Measurements from ENCODE around the gene GAPDH. TPM values are rescaled to one million over a fixed set of nuclear protein-coding genes. Genes with fewer than 3 reads are reported as not detected.

GAPDH gene
- polyA plus RNA-seq, 1 of the 3 experiments (the other 2 are of a cell fraction) = 8,077 TPM

DNA sequence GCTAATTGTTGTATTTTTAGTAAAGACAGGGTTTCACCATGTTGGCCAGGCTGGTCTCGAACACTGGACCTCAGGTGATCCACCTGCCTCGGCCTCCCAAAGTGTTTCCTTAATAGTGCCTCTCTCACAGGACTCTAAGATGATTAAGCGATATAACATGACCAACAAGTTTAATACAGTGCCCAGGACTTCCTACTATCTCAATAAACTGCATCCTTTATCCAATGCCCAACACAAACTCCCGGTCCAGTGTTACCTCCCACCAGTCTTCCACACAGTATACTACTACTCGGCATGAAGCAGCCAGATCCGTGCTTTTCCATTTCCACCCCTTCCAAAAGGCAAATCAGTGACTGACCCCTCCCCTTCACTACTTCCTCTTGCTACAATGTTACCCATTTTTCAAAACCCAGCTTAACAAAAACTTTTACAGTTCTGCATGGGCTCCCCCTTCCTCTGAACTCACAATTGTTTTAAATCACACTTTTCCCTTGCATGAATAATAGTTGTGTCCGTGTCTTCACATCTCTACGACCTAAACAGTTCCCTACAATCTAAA is 32.9 kb downstream of the GAPDH start:
- Histone ChIP-seq H4K20me1 (ENCODE audit: insufficient read depth) (no peaks in the 10 kb centered on the region), H3K9me2 (no peaks in the 10 kb centered on the region), H3K4me3 (ENCODE audit: low read depth in 2 of 2, low read length in 1 of 2) (peak overlapping the region; percentile 75), H2AFZ (ENCODE audit: low read depth) (peak overlapping the region; percentile 31; the same call in 1 of the 2 replicates), H3K27me3 (ENCODE audit: insufficient read depth) (no peaks in the 10 kb centered on the region), H3K27ac (ENCODE audit: low read depth in 2 of 2, low read length in 1 of 2) (peak overlapping the region; percentile 60 to 83; a peak in 2 of 4 replicates), H3K4me1 (ENCODE audit: control insufficient read depth in 1 of 2, insufficient read depth in 2 of 2, low read depth in 1 of 2, low read length in 1 of 2) (peaks cover 4 to 8% of the 10 kb centered on the region in 2 experiments; a peak in 2 of 4 replicates), H3K79me2 (ENCODE audit: insufficient read depth) (peaks cover 65% of the 10 kb centered on the region), H3K36me3 (replicated peaks in 1 of 2; ENCODE audit: control insufficient read depth in 1 of 2, insufficient read depth in 2 of 2, low read length in 1 of 2) (peaks cover 54 to 65% of the 10 kb centered on the region in 2 experiments), H3F3A (replicated peaks; ENCODE audit: insufficient read depth) (peaks cover 46% of the 10 kb centered on the region), H3K9me3 (no peaks in the 10 kb centered on the region), H3K4me2 (peak overlapping the region; percentile 95), H3K9ac (peak overlapping the region; percentile 76)
- POLR2A ChIA-PET = interaction anchor here (1.4 to 1.8 kb wide), 4 partner anchors 13 to 157 kb away, joined by 5 to 12 read pairs (median 6); partner anchors contain the start of genes COPS7A and ZNF384
- DNase-seq = no peak
- no peak for TF ChIP-seq YY1 (IDR thresholded peaks at IDR 0.05; ENCODE audit: low read depth)
- no peak for TF ChIP-seq NRF1 (IDR thresholded peaks at IDR 0.05; ENCODE audit: low read depth, low read length)
- WGBS (ENCODE audit: low lambda C conversion rate) = 35% methylated on average over 8 of the region's 8 CpGs
- CTCF ChIA-PET = interaction anchor here (0.7 to 4.9 kb wide), 8 partner anchors 9 to 305 kb away, joined by 3 to 69 read pairs (median 5); partner anchors contain the start of gene SPSB2

DNA sequence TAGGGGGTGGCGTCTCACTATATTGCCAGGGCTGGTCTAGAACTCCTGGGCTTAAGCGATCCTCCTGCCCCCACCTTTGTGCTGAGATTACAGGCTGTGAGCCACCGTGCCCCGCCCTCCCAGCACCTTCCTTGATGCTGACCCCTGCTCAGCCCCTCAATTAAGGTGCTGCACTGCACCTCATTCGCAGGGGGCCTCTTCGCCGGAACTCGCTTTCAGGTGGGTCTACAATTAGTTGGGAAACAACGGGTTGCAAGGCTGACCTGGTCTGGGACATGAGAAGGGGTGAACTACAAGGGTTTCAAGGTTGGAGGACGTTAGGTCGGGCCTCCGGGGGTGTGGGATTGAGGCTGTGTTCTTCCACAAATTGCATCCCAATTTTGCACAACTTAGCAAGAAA is 35.0 kb downstream of the GAPDH start:
- no peak overlapping the region for H3K4me3 ChIP-seq (ENCODE audit: low read depth in 2 of 2, low read length in 1 of 2)
- H3K9ac ChIP-seq = no peak overlapping the region
- H4K20me1 ChIP-seq (ENCODE audit: insufficient read depth) = no peaks in the 10 kb centered on the region
- H3K79me2 ChIP-seq (ENCODE audit: insufficient read depth) = peaks cover 49% of the 10 kb centered on the region
- peaks cover 55% of the 10 kb centered on the region for H3F3A ChIP-seq (replicated peaks; ENCODE audit: insufficient read depth)
- ChIA-PET POLR2A (interaction anchor here (1.6 kb wide), 1 partner anchor 18 kb away, joined by 3 read pairs; no protein-coding TSS in a partner anchor), CTCF (interaction anchor here (2.0 to 2.5 kb wide), 2 partner anchors 12 to 265 kb away, joined by 5 to 12 read pairs; no protein-coding TSS in a partner anchor)
- peak overlapping the region; percentile 95; the same call in 1 of the 2 replicates for H3K4me2 ChIP-seq
- TF ChIP-seq GATA2 (CRISPR knock-in tag; IDR thresholded peaks at IDR 0.05) (no peak), JUND (IDR thresholded peaks at IDR 0.05) (no peak), RFX5 (IDR thresholded peaks at IDR 0.05; ENCODE audit: low read length) (no peak), FOXM1 (IDR thresholded peaks at IDR 0.05; ENCODE audit: low read depth) (no peak), GABPA (IDR thresholded peaks at IDR 0.05; ENCODE audit: low read depth) (no peak), CHD2 (IDR thresholded peaks at IDR 0.05; ENCODE audit: low read length, partially characterized antibody) (no peak), RAD21 (IDR thresholded peaks at IDR 0.05; ENCODE audit: low read length) (no peak), RCOR1 (IDR thresholded peaks at IDR 0.05; ENCODE audit: low read length) (no peak), FOXJ3 (CRISPR knock-in tag; IDR thresholded peaks at IDR 0.05) (no peak)
- TF ChIP-seq, protein P1, sequence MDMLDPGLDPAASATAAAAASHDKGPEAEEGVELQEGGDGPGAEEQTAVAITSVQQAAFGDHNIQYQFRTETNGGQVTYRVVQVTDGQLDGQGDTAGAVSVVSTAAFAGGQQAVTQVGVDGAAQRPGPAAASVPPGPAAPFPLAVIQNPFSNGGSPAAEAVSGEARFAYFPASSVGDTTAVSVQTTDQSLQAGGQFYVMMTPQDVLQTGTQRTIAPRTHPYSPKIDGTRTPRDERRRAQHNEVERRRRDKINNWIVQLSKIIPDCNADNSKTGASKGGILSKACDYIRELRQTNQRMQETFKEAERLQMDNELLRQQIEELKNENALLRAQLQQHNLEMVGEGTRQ (IDR thresholded peaks at IDR 0.05; ENCODE audit: borderline replicate concordance, low read depth, low read length) = no peak
- TF ChIP-seq, protein P2, sequence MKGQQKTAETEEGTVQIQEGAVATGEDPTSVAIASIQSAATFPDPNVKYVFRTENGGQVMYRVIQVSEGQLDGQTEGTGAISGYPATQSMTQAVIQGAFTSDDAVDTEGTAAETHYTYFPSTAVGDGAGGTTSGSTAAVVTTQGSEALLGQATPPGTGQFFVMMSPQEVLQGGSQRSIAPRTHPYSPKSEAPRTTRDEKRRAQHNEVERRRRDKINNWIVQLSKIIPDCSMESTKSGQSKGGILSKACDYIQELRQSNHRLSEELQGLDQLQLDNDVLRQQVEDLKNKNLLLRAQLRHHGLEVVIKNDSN (IDR thresholded peaks at IDR 0.05; ENCODE audit: borderline replicate concordance, low read depth) = no peak
- peaks cover 51 to 62% of the 10 kb centered on the region in 2 experiments for H3K36me3 ChIP-seq (replicated peaks in 1 of 2; ENCODE audit: control insufficient read depth in 1 of 2, insufficient read depth in 2 of 2, low read length in 1 of 2)
- WGBS (ENCODE audit: low lambda C conversion rate) = 90% methylated on average over 9 of the region's 12 CpGs
- H3K27me3 ChIP-seq (ENCODE audit: insufficient read depth) = no peaks in the 10 kb centered on the region
- no peaks in the 10 kb centered on the region for H3K9me2 ChIP-seq
- no peaks in the 10 kb centered on the region for H3K9me3 ChIP-seq
- no peak overlapping the region for H2AFZ ChIP-seq (ENCODE audit: low read depth)
- no peak for DNase-seq
- H3K4me1 ChIP-seq (ENCODE audit: control insufficient read depth in 1 of 2, insufficient read depth in 2 of 2, low read depth in 1 of 2, low read length in 1 of 2) = peaks cover 4 to 8% of the 10 kb centered on the region in 2 experiments; a peak in 2 of 4 replicates
- H3K27ac ChIP-seq (ENCODE audit: low read depth in 2 of 2, low read length in 1 of 2) = peak overlapping the region in 1 of 2 experiments; percentile 83; a peak in 1 of 4 replicates
